Stimulated activated effector memory CD8-positive, alpha-beta T cell treated with anti-CD3 and anti-CD28 coated beads, Interleukin-12 subunit alpha, Interleukin-12 subunit beta, amount 100 ng/mL, for 72 hours (primary cell): ENCODE data around the gene CYP2E1.
A peak's percentile ranks its signal among the peaks of the same experiment; 100 is the strongest.
"Not testable (repeated sequence)": the region's sequence is repeated elsewhere in the genome, so short reads cannot be mapped to it uniquely, and the experiment has no call there.

Experiments
- ATAC-seq: fragments of 150-1000 bp; cut with Tn5 transposase; 2 replicates; pipeline ENCODE4 v1.10.0; 2021
- DNase-seq, 2 donors: peaks; one replicate each; pipeline ENCODE4 v3.0.0; 2021 to 2022; ENCODE audit warnings: low spot score in 2 of 2
- H3K27ac Mint-ChIP-seq: one replicate; pipeline ENCODE4 v1.8.0; 2022; ENCODE audit warnings: mild to moderate bottlenecking, mixed read lengths
- H3K36me3 Mint-ChIP-seq: one replicate; pipeline ENCODE4 v1.8.0; 2022; ENCODE audit warnings: mild to moderate bottlenecking, mixed read lengths
- H3K4me1 Mint-ChIP-seq: one replicate; pipeline ENCODE4 v1.8.0; 2022; ENCODE audit warnings: mixed read lengths
- H3K4me3 Mint-ChIP-seq: one replicate; pipeline ENCODE4 v1.8.0; 2022; ENCODE audit warnings: mild to moderate bottlenecking, mixed read lengths
- H3K9me3 Mint-ChIP-seq: one replicate; pipeline ENCODE4 v1.8.0; 2022; ENCODE audit warnings: mixed read lengths

The CYP2E1 gene

GRCh38 chr10:133516057-133516456, 11.1 kb upstream of the CYP2E1 start:
- Mint-ChIP-seq H3K27ac (no peak overlapping the region), H3K4me1 (peaks cover 15% of the 10 kb centered on the region), H3K4me3 (no peak overlapping the region), H3K9me3 (no peaks in the 10 kb centered on the region), H3K36me3 (no peaks in the 10 kb centered on the region)
- DNase-seq (no peak), ATAC-seq (no peak)

GRCh38 chr10:133518517-133518916, 8.6 kb upstream of the CYP2E1 start:
- not testable (repeated sequence) for DNase-seq, H3K36me3 Mint-ChIP-seq, H3K27ac Mint-ChIP-seq, H3K9me3 Mint-ChIP-seq, ATAC-seq, H3K4me3 Mint-ChIP-seq
- H3K4me1 Mint-ChIP-seq = peaks cover 15% of the 10 kb centered on the region

DNA sequence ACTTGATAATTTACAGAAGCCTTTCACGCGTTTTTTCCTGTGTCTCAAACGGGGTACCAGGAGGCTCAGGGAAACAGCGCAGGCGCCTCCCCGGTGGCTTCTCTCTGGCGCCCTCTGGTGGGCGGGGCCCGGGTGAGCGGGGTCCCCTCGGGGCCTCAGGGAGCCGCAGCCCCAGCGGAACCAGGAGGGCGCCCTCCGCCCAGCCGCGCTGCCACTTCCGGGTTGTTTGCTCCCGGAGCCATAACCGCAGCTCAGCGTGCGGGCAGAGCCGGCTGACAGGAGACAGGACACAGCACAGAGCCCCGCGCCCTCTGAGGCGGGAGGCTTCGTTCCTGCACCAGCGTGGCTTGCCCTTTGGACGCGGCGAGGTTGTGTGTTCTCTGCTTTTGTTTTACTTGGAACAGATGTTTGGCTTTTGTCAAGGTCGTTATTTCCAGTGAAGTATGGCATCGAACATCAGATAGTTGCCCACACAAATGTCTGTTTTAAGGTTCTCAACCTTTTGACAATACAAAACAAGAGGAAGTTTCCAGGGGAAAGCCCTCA, 6.9 kb upstream of the CYP2E1 start:
- H3K27ac Mint-ChIP-seq = peak overlapping the region; percentile 61
- peak overlapping the region; percentile 55 for H3K4me3 Mint-ChIP-seq
- no peaks in the 10 kb centered on the region for H3K36me3 Mint-ChIP-seq
- peaks cover 15% of the 10 kb centered on the region for H3K4me1 Mint-ChIP-seq
- DNase-seq = peak; percentile 96 to 98
- peak; percentile 100 for ATAC-seq
- H3K9me3 Mint-ChIP-seq = peaks cover 5% of the 10 kb centered on the region

DNA sequence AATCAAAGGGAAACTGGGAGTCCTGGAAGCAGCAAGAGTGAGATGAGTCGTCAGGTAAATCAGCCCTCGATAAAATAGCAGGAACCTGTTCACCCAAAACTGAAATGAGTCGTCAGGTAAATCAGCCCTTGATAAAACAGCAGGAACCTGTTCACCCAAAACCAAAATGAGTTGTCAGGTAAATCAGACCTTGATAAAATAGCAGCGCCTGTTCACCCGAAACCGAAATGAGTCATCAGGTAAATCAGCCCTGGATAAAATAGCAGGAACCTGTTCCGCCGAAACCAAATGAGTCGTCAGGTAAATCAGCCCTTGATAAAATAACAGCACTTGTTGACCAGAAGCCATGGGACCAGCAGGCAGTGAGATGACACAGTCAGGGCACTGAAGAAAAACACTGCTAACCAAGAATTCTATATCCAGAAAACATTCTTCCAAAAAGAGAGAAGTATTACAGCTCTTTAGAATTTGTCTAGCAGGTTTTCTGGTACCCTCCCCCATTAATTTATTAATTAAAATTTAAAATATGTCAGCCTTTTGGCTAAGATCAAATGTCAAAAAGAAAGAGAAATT, 3.4 kb upstream of the CYP2E1 start:
- no peak for ATAC-seq
- H3K4me1 Mint-ChIP-seq = peaks cover 16% of the 10 kb centered on the region
- H3K36me3 Mint-ChIP-seq = no peaks in the 10 kb centered on the region
- H3K9me3 Mint-ChIP-seq = peaks cover 5% of the 10 kb centered on the region
- no peak for DNase-seq
- H3K27ac Mint-ChIP-seq = no peak overlapping the region
- H3K4me3 Mint-ChIP-seq = no peak overlapping the region

GRCh38 chr10:133525444-133525843, 1.7 kb upstream of the CYP2E1 start:
- no peak overlapping the region for H3K27ac Mint-ChIP-seq
- peaks cover 5% of the 10 kb centered on the region for H3K9me3 Mint-ChIP-seq
- ATAC-seq (no peak), DNase-seq (no peak)
- no peaks in the 10 kb centered on the region for H3K36me3 Mint-ChIP-seq
- H3K4me1 Mint-ChIP-seq = peaks cover 24% of the 10 kb centered on the region
- H3K4me3 Mint-ChIP-seq = no peak overlapping the region

DNA sequence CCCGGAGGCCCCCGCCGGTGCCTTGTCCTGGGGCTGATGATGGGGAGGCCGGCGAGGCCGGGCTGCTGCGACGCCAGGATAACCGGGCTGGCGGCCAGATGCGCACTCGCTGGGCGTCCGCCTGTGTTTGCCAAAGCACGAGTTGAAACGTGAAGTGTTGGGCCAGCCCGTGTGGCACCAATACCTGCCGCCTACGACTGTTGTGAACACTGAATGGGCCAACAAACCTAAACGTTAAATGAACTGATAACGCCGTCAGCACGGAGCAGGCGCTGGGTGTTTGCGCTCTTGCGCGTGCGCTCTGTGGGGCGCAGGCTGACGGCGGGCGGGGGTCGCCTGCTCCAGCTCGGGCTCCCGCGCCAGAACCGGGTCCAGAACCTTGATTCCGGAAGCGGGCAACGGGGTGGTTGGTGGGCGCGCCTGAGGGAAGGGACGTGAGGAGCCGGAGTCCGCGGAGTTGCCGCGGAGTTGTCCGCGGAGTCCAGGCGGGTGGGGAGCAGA, 658 bp downstream of the CYP2E1 start:
- Mint-ChIP-seq H3K27ac (no peak overlapping the region), H3K4me3 (peak overlapping the region; percentile 77), H3K36me3 (no peaks in the 10 kb centered on the region), H3K4me1 (peaks cover 24% of the 10 kb centered on the region), H3K9me3 (peaks cover 5% of the 10 kb centered on the region)
- no peak for DNase-seq
- ATAC-seq = no peak

GRCh38 chr10:133528296-133528844, 1.2 kb downstream of the CYP2E1 start:
- H3K9me3 Mint-ChIP-seq = peaks cover 2% of the 10 kb centered on the region
- H3K4me3 Mint-ChIP-seq = peak overlapping the region; percentile 77
- H3K36me3 Mint-ChIP-seq = no peaks in the 10 kb centered on the region
- DNase-seq = no peak
- H3K4me1 Mint-ChIP-seq = peaks cover 24% of the 10 kb centered on the region
- H3K27ac Mint-ChIP-seq = no peak overlapping the region
- peak; percentile 44 for ATAC-seq

DNA sequence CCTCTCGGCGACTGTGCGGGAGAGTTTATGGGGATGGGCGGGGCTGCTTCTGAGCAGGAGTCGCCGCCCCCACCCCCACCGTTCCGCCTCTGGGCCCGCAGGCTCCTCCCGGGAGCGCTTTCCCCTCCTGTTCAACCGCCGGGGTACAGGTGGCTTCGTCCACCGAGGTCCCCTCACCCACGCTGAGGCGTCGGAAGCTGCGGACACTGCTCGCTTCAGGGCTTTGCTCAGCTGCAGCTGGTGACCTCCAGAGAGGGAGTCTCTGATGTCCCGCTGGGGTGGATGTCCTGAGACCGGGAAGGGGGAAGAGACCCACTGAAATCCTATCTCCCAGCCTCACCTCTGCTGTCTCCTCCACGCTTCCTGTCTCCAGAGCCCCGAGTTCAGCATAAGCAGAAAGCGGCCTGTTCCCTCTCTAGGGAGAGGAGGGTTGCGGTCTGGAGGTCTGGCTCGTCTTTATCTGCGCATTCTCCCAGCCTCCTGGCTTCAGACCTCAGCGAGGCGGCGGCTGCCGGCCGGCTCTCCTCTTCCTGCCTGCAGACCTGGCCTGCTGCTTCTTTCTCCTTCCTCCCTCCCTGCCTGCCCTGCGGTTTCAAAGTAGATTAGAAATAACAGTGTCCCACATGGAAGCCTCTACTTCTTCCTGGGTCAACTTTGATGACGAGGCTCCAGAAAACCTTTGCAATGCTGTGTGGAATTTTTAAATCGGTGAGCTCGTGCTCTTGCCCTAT, 1.8 kb downstream of the CYP2E1 start:
- Mint-ChIP-seq H3K36me3 (no peaks in the 10 kb centered on the region), H3K4me3 (peak overlapping the region; percentile 77), H3K27ac (no peak overlapping the region), H3K9me3 (no peaks in the 10 kb centered on the region), H3K4me1 (peaks cover 24% of the 10 kb centered on the region)
- ATAC-seq (peak; percentile 52), DNase-seq (no peak)

- H3K27ac Mint-ChIP-seq = peak overlapping the region; percentile 60
- peak; percentile 11 for ATAC-seq
- DNase-seq = no peak
- H3K4me3 Mint-ChIP-seq = peak overlapping the region; percentile 77
- H3K36me3 Mint-ChIP-seq = no peaks in the 10 kb centered on the region
- peaks cover 24% of the 10 kb centered on the region for H3K4me1 Mint-ChIP-seq
- H3K9me3 Mint-ChIP-seq = no peaks in the 10 kb centered on the region
These were observed 2.4 kb downstream of the CYP2E1 start for GRCh38 chr10:133529576-133529946.

DNA sequence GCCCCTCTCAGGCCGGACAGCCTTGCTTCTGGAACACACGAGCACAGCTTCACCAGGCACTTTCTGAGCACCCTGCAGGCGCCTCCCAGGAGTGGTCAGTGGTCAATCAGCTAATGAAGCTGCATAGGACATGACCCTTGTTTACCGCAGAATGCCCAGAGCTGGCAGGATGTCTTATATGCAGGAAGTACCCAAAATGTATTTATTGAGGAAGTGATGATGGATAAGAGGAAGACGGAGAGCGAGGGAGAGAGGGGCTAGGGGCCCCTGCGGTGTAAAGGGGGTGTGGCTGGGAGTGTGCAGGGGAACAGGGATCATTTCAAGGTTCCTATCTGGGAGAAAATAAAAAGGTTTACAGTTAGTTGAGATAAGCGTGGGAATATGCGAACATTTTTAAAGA, 3.3 kb downstream of the CYP2E1 start:
- H3K27ac Mint-ChIP-seq = no peak overlapping the region
- H3K4me3 Mint-ChIP-seq = peak overlapping the region; percentile 77
- peaks cover 24% of the 10 kb centered on the region for H3K4me1 Mint-ChIP-seq
- H3K36me3 Mint-ChIP-seq = no peaks in the 10 kb centered on the region
- DNase-seq = no peak
- no peak for ATAC-seq
- no peaks in the 10 kb centered on the region for H3K9me3 Mint-ChIP-seq

GRCh38 chr10:133532871-133533270, 5.7 kb downstream of the CYP2E1 start:
- Mint-ChIP-seq H3K27ac (no peak overlapping the region), H3K9me3 (no peaks in the 10 kb centered on the region), H3K4me1 (peaks cover 24% of the 10 kb centered on the region), H3K4me3 (no peak overlapping the region), H3K36me3 (no peaks in the 10 kb centered on the region)
- DNase-seq (no peak), ATAC-seq (no peak)

DNA sequence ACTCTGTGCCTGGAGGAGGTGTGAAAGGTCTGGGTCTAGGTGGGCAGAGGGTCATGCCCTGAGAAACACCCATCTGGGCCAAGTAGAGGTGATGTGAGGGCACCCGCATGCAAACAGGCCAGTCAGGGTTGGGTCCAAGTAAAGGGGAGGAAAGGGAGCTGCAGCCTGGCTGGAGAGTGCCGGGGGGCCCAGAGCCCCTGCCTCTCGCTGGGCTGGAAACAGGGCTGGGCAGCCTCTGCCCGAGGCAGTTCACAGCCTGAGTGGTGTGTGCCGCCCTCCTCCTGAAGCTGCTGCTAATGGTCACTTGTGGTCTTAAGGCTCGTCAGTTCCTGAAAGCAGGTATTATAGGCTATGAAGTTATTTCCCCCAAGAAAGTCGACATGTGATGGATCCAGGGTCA, 7.3 kb downstream of the CYP2E1 start:
- no peaks in the 10 kb centered on the region for H3K36me3 Mint-ChIP-seq
- peaks cover 17% of the 10 kb centered on the region for H3K4me1 Mint-ChIP-seq
- no peaks in the 10 kb centered on the region for H3K9me3 Mint-ChIP-seq
- ATAC-seq (no peak), DNase-seq (no peak)
- H3K27ac Mint-ChIP-seq = no peak overlapping the region
- H3K4me3 Mint-ChIP-seq = no peak overlapping the region

DNA sequence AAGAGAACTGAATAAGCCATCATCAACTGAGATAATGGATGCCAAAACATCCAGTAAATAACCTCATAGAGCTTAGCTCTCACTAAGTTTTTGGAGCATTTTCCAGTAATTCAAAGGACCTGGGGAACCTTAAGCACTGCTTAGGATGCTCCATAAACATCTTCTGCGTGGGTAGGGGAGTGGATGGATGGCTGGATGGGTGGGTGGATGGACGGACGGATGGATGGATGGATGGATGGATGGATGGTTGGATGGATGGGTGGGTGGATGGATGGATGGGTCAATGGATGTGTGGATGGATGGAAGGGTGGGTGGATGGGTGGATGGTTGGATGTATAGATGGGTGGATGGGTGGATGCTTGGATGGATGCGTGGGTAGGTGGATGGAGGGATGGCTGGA, 9.0 kb downstream of the CYP2E1 start:
- Mint-ChIP-seq H3K36me3 (no peaks in the 10 kb centered on the region), H3K4me1 (no peaks in the 10 kb centered on the region), H3K27ac (no peak overlapping the region), H3K9me3 (no peaks in the 10 kb centered on the region), H3K4me3 (no peak overlapping the region)
- no peak for DNase-seq
- no peak for ATAC-seq

GRCh38 chr10:133537546-133538545, 10.7 kb downstream of the CYP2E1 start:
- DNase-seq (no peak), ATAC-seq (no peak)
- Mint-ChIP-seq H3K4me3 (no peak overlapping the region), H3K27ac (peak overlapping the region; percentile 52), H3K9me3 (no peaks in the 10 kb centered on the region), H3K36me3 (no peaks in the 10 kb centered on the region), H3K4me1 (no peaks in the 10 kb centered on the region)

GRCh38 chr10:133541441-133541975, 14.3 kb downstream of the CYP2E1 start:
- not testable (repeated sequence) for H3K27ac Mint-ChIP-seq, ATAC-seq, H3K36me3 Mint-ChIP-seq, H3K4me3 Mint-ChIP-seq, DNase-seq, H3K4me1 Mint-ChIP-seq, H3K9me3 Mint-ChIP-seq
